HEK293T (cell line): ENCODE results near the gene HUWE1.

Source experiments
- CTCF ChIA-PET: fragments of 350-600 bp; formaldehyde crosslinking; extraction: SDS; loops from one replicate; lab custom pipeline; 2021; ENCODE audit warnings: antibody characterized with exemption, inconsistent platforms; lab: Yijun Ruan, JAX
- POLR2A ChIA-PET: fragments of 350-600 bp; formaldehyde crosslinking; extraction: SDS; loops from one replicate; lab custom pipeline; 2020; ENCODE audit warnings: antibody characterized with exemption, inconsistent platforms; lab: Yijun Ruan, JAX
- DNase-seq: peaks from one replicate; pipeline ENCODE4 v3.0.0; 2012; ENCODE audit warnings: mixed read lengths; ENCODE audit errors: extremely low spot score
- ARNT ChIP-seq: fragments of 450-650 bp; IDR thresholded peaks from 2 replicates; pipeline ENCODE4 v1.6.1; 2017; ENCODE audit warnings: mild to moderate bottlenecking
- BHLHE40 ChIP-seq: fragments of 450-650 bp; IDR thresholded peaks from 2 replicates; pipeline ENCODE4 v1.6.1; 2016; ENCODE audit warnings: mild to moderate bottlenecking, moderate library complexity, borderline replicate concordance
- CTBP1 ChIP-seq: fragments of 450-650 bp; IDR thresholded peaks from 2 replicates; pipeline ENCODE4 v1.6.1; 2016; ENCODE audit warnings: borderline replicate concordance
- ELF4 ChIP-seq: fragments of 450-650 bp; IDR thresholded peaks from 2 replicates; pipeline ENCODE4 v1.6.1; 2017; ENCODE audit warnings: antibody characterized with exemption
- FOXA1 ChIP-seq: fragments of 450-650 bp; IDR thresholded peaks from 2 replicates; pipeline ENCODE4 v1.6.1; 2016; ENCODE audit warnings: mild to moderate bottlenecking
- FOXK2 ChIP-seq: fragments of 450-650 bp; IDR thresholded peaks from 2 replicates; pipeline ENCODE4 v1.6.1; 2016; ENCODE audit warnings: mild to moderate bottlenecking
- FOXM1 ChIP-seq: fragments of 450-650 bp; IDR thresholded peaks from 2 replicates; pipeline ENCODE4 v1.6.1; 2017; ENCODE audit warnings: mild to moderate bottlenecking, borderline replicate concordance
- HDGF ChIP-seq: fragments of 450-650 bp; IDR thresholded peaks from 2 replicates; pipeline ENCODE4 v1.6.1; 2017; ENCODE audit warnings: antibody characterized with exemption, borderline replicate concordance
- L3MBTL2 ChIP-seq: fragments of 450-650 bp; conservative IDR thresholded peaks from 2 replicates; pipeline ENCODE4 v1.6.1; 2016; ENCODE audit warnings: mild to moderate bottlenecking
- LEF1 ChIP-seq: fragments of 450-650 bp; IDR thresholded peaks from 2 replicates; pipeline ENCODE4 v1.6.1; 2017; ENCODE audit warnings: mild to moderate bottlenecking, borderline replicate concordance
- NFRKB ChIP-seq: fragments of 450-650 bp; IDR thresholded peaks from 2 replicates; pipeline ENCODE4 v1.6.1; 2016; ENCODE audit warnings: mild to moderate bottlenecking, moderate library complexity
- PKNOX1 ChIP-seq: fragments of 450-650 bp; IDR thresholded peaks from 2 replicates; pipeline ENCODE4 v1.6.1; 2016
- SP1 ChIP-seq: fragments of 450-650 bp; IDR thresholded peaks from 2 replicates; pipeline ENCODE4 v1.6.1; 2017
- SUZ12 ChIP-seq: fragments of 450-650 bp; IDR thresholded peaks from 2 replicates; pipeline ENCODE4 v1.6.1; 2016; ENCODE audit warnings: mild to moderate bottlenecking
- TARDBP ChIP-seq: fragments of 450-650 bp; IDR thresholded peaks from 2 replicates; pipeline ENCODE4 v1.6.1; 2016
- ZNF384 ChIP-seq: fragments of 450-650 bp; IDR thresholded peaks from 2 replicates; pipeline ENCODE4 v1.6.1; 2016

The HUWE1 gene

GRCh38 chrX:53660004-53660403 is 26.5 kb downstream of the HUWE1 start:
- no peak for TF ChIP-seq PKNOX1
- no peak for TF ChIP-seq CTBP1
- no peak for DNase-seq
- CTCF ChIA-PET: no interaction called here
- POLR2A ChIA-PET: no interaction called here

GRCh38 chrX:53659039-53659438 is 27.5 kb downstream of the HUWE1 start:
- POLR2A ChIA-PET: interaction anchor here (1.5 kb wide), 1 partner anchor 25 kb away, joined by 3 read pairs; no protein-coding TSS in a partner anchor
- CTCF ChIA-PET: no interaction called here
- DNase-seq: no peak
- no peak for TF ChIP-seq FOXK2
- TF ChIP-seq SUZ12: no peak
- no peak for TF ChIP-seq TARDBP
- no peak for TF ChIP-seq LEF1
- no peak for TF ChIP-seq ELF4
- TF ChIP-seq PKNOX1: no peak
- no peak for TF ChIP-seq BHLHE40
- TF ChIP-seq NFRKB: no peak
- TF ChIP-seq ZNF384: no peak
- TF ChIP-seq CTBP1: no peak
- no peak for TF ChIP-seq ARNT
- no peak for TF ChIP-seq SP1
- no peak for TF ChIP-seq HDGF
- no peak for TF ChIP-seq L3MBTL2
- TF ChIP-seq FOXM1: no peak
- TF ChIP-seq FOXA1: no peak

- POLR2A ChIA-PET: no interaction called here
- CTCF ChIA-PET: no interaction called here
- no peak for TF ChIP-seq ARNT
- TF ChIP-seq FOXM1: no peak
- no peak for TF ChIP-seq HDGF
- no peak for TF ChIP-seq L3MBTL2
- no peak for TF ChIP-seq FOXK2
- no peak for TF ChIP-seq SUZ12
- TF ChIP-seq SP1: no peak
- DNase-seq: no peak
These were observed 29.7 kb downstream of the HUWE1 start for GRCh38 chrX:53656845-53657244.

- POLR2A ChIA-PET: no interaction called here
These were observed 32.1 kb downstream of the HUWE1 start for GRCh38 chrX:53654376-53654775.

DNA sequence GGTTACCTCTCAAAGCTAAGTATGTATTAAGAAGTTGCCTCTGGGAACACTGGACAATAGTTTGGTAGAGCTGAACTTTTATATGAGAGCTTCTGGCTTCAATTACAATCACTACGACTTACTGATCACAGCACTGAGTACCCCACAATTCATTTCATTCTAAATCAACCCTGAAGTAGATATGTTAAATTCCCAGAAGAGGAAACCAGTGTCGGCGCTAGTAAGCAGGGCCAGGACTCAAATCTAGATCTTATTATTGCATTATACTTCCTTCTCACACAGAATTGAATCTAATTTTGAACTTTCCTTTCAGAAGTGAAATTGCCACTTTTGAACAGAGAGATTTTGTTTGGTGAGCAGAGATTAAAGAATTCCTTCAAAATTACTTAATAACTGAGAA is 41.8 kb downstream of the HUWE1 start:
- CTCF ChIA-PET: no interaction called here
- POLR2A ChIA-PET: no interaction called here
- no peak for DNase-seq
- TF ChIP-seq FOXK2 (no peak), CTBP1 (no peak), HDGF (no peak), BHLHE40 (no peak), FOXM1 (no peak)

More at GRCh38 chrX:53654376-53654775, 32.1 kb downstream of the HUWE1 start:
- TF ChIP-seq NFRKB (no peak), ELF4 (no peak), SP1 (no peak), CTBP1 (no peak), ZNF384 (no peak), LEF1 (no peak), FOXA1 (no peak), HDGF (no peak), TARDBP (no peak), PKNOX1 (no peak), BHLHE40 (no peak), FOXK2 (no peak), L3MBTL2 (no peak), ARNT (no peak), SUZ12 (no peak), FOXM1 (no peak)
- CTCF ChIA-PET: no interaction called here
- no peak for DNase-seq

DNA sequence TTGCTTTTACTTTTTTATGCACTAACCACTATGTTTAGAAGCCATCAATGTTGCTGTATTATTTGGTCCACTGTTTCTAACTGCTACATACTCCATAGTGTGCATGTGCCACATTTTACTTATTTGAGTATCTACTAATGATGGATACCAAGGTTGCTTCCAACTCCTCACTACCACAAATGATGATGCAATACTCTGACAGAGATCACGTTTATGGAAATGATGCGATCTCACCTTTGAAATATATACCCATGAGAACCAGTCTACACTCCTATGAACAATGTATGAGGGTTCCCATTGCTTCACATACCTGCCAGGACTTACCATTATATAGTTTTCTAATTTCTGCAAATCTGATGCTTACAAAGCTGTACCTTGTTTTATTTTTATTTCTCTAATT is 44.2 kb downstream of the HUWE1 start:
- no peak for TF ChIP-seq FOXA1
- CTCF ChIA-PET: no interaction called here
- DNase-seq: no peak
- POLR2A ChIA-PET: interaction anchor here (0.8 kb wide), 1 partner anchor 42 kb away, joined by 3 read pairs; no protein-coding TSS in a partner anchor

DNA sequence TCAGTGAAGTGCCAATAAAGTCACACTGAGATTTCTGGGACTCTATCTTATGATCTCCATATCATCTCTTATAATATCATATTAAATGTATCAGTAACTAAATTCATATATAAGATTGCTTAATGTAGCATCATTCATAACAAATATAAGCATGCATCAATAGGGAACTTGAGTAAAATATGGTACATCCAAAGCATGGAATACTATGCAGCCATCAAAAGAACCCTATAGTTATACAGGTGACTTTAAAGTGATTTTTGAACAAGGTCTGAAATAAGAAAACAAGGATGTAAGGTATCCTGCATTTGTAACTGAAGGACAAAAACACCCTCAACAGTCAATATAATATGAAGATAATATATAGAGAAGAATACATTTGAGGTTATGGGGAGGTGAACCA is 47.3 kb downstream of the HUWE1 start:
- POLR2A ChIA-PET: no interaction called here
- no peak for DNase-seq
- CTCF ChIA-PET: no interaction called here
- TF ChIP-seq SUZ12 (no peak), TARDBP (no peak), FOXM1 (no peak), CTBP1 (no peak), ZNF384 (no peak), ARNT (no peak), FOXA1 (no peak), BHLHE40 (no peak), ELF4 (no peak), NFRKB (no peak), L3MBTL2 (no peak), LEF1 (no peak)
